ENCODE results near the gene CAMK1G. TPM values are rescaled to one million over a fixed set of nuclear protein-coding genes. Genes with fewer than 3 reads are reported as not detected.

CAMK1G gene
- total and polyA plus RNA-seq, 4 donors = 0.63 to 0.72 TPM; not detected in 2

DNA sequence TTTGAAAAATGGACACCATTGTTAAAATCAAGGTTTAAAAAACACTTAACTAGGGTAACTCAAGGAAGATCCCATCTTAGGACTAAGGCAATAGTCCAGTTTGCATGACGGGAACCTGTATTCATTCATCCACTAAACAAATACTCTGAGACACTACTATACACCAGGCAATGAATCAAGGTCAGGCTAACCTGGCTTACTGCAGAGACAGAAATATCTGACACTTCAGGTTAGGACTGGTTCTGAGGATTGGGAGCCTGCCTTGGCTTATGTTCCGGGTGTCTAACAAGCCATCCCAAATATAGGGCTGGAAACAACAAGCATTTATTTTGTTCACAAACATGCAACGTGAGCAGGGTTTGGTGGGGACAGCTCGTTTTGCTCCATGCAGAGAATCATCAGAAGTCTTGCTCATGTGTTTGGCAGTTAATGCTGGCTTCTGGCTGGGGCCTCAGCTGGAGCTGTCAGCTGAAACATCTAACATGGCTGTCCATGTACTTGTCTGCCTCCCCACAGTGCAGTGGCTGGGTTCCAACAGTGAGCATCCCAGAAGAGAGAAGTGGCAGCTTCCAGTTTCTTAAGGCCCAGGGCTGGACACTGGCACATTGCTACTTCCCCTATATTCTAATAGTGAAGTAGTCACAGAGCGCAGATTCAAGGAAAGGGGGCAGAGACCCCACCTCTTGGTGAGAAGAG, 37.0 kb upstream of the CAMK1G start:
- ATAC-seq (ENCODE audit: low FRiP score) (no peak), DNase-seq (no peak)
- H3K4me3 ChIP-seq (ENCODE audit: low read length in 2 of 2) = no peak overlapping the region
- no peaks in the 10 kb centered on the region for H3K36me3 ChIP-seq (ENCODE audit: control insufficient read depth in 1 of 2, insufficient read depth in 2 of 2, low read length in 1 of 2)
- no peaks in the 10 kb centered on the region for H3K9me3 ChIP-seq (ENCODE audit: control insufficient read depth, low read length)
- intact Hi-C loops (cut with DNase I) = no loop called here
- no peak overlapping the region for H3K27ac ChIP-seq (ENCODE audit: low read depth in 1 of 2, low read length in 2 of 2)
- H3K4me1 ChIP-seq (ENCODE audit: control insufficient read depth in 1 of 2, insufficient read depth in 2 of 2, low read length in 2 of 2) = no peaks in the 10 kb centered on the region
- 75 to 79% methylated on average over 5 of the region's 5 CpGs for WGBS, 2 donors
- H3K27me3 ChIP-seq (ENCODE audit: control insufficient read depth in 1 of 2, insufficient read depth in 2 of 2, low read length in 1 of 2) = peaks cover 0 to 6% of the 10 kb centered on the region in 2 donors

DNA sequence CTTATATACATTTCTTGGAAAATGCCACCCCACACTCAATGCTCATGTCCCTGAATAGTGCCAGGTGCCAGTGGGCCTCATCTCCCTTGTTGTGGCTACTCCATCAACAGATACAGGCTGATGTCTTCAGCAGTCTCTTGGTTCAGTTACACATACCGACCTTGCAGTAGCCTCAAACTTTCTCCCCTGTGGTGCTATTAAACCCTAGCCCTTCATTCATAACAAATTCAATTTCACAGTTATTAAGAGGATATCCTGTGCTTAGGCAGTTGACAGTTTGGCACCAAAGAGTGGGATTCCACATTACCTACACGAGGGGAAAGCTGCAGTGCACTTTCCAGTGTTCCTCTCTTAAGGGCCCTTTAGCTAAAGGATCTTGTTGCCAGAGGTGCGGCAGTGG, 35.9 kb upstream of the CAMK1G start:
- H3K27ac ChIP-seq (ENCODE audit: low read depth in 1 of 2, low read length in 2 of 2) = no peak overlapping the region
- H3K4me3 ChIP-seq (ENCODE audit: low read length in 2 of 2) = no peak overlapping the region
- intact Hi-C loops (cut with DNase I) = no loop called here
- 72 to 73% methylated on average over 3 of the region's 3 CpGs for WGBS, 2 donors
- DNase-seq = no peak
- peaks cover 0 to 3% of the 10 kb centered on the region in 2 donors for H3K27me3 ChIP-seq (ENCODE audit: control insufficient read depth in 1 of 2, insufficient read depth in 2 of 2, low read length in 1 of 2)
- no peaks in the 10 kb centered on the region for H3K4me1 ChIP-seq (ENCODE audit: control insufficient read depth in 1 of 2, insufficient read depth in 2 of 2, low read length in 2 of 2)
- H3K9me3 ChIP-seq (ENCODE audit: control insufficient read depth, low read length) = no peaks in the 10 kb centered on the region
- no peaks in the 10 kb centered on the region for H3K36me3 ChIP-seq (ENCODE audit: control insufficient read depth in 1 of 2, insufficient read depth in 2 of 2, low read length in 1 of 2)
- ATAC-seq (ENCODE audit: low FRiP score) = no peak

DNA sequence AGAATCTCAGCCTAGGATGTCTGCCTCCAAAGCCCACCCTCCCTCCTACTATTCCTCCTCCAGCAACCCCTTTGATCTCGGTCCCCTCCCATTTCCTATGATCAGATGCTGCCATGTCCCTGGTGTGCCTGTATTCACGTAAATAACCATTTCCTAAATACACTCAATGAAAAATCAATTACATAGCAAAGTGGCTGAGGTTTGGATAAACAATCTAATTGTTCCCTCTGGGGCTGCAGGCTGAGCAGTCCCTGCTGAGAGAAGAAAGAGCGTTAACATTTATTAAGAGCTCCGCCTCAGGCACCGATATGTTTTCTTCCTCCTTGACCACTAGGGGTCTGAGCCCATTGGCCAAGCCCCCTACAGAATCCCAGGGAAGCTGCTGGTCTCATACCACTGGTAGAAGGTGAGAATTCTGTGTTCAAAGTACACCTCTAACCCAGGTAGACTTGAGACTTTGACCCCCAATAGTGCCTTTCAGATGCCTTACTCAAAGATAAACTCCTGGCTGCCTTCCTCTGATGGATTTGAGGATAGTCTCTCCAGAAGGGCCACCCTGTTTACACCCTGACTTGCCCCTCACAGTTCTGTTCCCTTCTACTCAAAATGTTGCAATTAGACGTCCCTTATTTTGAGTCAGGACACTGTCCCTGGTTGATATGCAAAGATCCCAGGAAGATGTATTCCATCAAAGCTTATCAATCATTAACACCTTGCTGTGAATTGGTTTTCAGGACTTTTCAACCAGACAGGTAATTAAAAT, 33.9 kb upstream of the CAMK1G start:
- no peak overlapping the region for H3K4me3 ChIP-seq (ENCODE audit: low read length in 2 of 2)
- H3K36me3 ChIP-seq (ENCODE audit: control insufficient read depth in 1 of 2, insufficient read depth in 2 of 2, low read length in 1 of 2) = no peaks in the 10 kb centered on the region
- intact Hi-C loops (cut with DNase I) = no loop called here
- H3K27ac ChIP-seq (ENCODE audit: low read depth in 1 of 2, low read length in 2 of 2) = no peak overlapping the region
- DNase-seq (no peak), ATAC-seq (ENCODE audit: low FRiP score) (no peak)
- H3K4me1 ChIP-seq (ENCODE audit: control insufficient read depth in 1 of 2, insufficient read depth in 2 of 2, low read length in 2 of 2) = no peaks in the 10 kb centered on the region
- H3K27me3 ChIP-seq (ENCODE audit: control insufficient read depth in 1 of 2, insufficient read depth in 2 of 2, low read length in 1 of 2) = no peaks in the 10 kb centered on the region
- no peaks in the 10 kb centered on the region for H3K9me3 ChIP-seq (ENCODE audit: control insufficient read depth, low read length)
- 26 to 27% methylated on average over 6 of the region's 6 CpGs for WGBS, 2 donors

DNA sequence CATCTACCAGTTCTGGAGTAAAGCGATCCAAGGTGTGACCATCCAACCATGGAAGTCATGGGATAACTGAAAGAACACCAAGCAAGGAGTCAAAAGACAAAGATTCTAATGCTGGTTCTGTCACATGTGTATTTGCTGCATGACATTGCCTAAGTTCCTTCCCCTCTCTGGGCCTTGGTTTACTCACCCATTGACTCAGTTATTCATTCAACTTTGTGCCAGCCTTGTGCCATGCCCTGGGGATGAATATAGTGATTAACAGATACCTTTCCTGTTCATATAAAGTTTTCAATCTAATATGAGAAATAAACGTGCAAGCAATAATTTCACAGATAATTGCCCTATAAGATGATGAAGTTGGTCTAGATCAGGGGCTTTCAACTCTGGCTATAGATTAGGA, 33.0 kb upstream of the CAMK1G start:
- no peak for ATAC-seq (ENCODE audit: low FRiP score)
- intact Hi-C loops (cut with DNase I) = no loop called here
- H3K27me3 ChIP-seq (ENCODE audit: control insufficient read depth in 1 of 2, insufficient read depth in 2 of 2, low read length in 1 of 2) = no peaks in the 10 kb centered on the region
- 88 to 90% methylated on average over 2 of the region's 2 CpGs for WGBS, 2 donors
- H3K36me3 ChIP-seq (ENCODE audit: control insufficient read depth in 1 of 2, insufficient read depth in 2 of 2, low read length in 1 of 2) = no peaks in the 10 kb centered on the region
- H3K4me1 ChIP-seq (ENCODE audit: control insufficient read depth in 1 of 2, insufficient read depth in 2 of 2, low read length in 2 of 2) = no peaks in the 10 kb centered on the region
- H3K9me3 ChIP-seq (ENCODE audit: control insufficient read depth, low read length) = no peaks in the 10 kb centered on the region
- no peak overlapping the region for H3K27ac ChIP-seq (ENCODE audit: low read depth in 1 of 2, low read length in 2 of 2)
- DNase-seq = no peak
- no peak overlapping the region for H3K4me3 ChIP-seq (ENCODE audit: low read length in 2 of 2)

DNA sequence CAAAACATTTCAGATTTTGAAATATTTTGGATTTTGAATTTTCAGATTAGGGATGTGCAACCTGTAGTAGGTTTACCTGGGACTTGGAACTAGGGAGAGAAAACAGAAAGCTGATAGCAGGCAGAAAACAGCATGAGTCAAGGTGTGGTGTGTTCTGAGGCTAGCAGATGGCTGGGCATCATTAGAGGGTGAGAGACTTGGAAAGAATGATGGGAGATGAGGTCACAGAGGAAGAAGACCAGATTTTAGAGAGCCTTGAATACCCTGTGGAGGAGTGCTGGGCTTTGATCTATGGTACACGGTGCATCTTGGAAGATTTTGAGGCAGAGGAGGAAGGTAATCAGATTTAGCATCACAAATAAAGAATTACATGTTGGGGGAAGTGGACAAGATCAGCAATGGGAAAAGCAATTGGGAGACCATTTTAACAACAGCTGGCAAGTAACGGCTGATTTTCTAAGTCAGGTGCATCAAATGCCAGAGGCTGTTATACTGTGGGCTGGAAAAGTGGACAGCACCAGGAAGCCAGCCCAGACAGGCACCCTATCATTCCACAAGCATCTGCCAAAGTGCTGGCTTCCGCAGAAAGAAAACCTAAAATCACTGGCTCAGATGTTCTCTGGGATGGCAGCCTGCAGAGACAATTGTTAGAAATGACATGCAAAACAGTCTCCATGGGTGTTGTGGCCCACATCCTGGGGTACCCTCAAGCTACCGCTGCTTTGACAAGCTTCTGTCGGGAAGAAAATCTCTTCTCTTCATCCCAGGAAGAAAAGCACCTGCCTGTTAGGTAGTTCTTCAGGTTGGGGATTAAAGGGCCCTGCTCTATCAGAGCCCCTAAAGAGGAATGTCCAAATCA, 30.9 kb upstream of the CAMK1G start:
- Histone ChIP-seq H3K4me1 (ENCODE audit: control insufficient read depth in 1 of 2, insufficient read depth in 2 of 2, low read length in 2 of 2) (no peaks in the 10 kb centered on the region), H3K27me3 (ENCODE audit: control insufficient read depth in 1 of 2, insufficient read depth in 2 of 2, low read length in 1 of 2) (no peaks in the 10 kb centered on the region), H3K9me3 (ENCODE audit: control insufficient read depth, low read length) (no peaks in the 10 kb centered on the region), H3K27ac (ENCODE audit: low read depth in 1 of 2, low read length in 2 of 2) (no peak overlapping the region), H3K36me3 (ENCODE audit: control insufficient read depth in 1 of 2, insufficient read depth in 2 of 2, low read length in 1 of 2) (no peaks in the 10 kb centered on the region), H3K4me3 (ENCODE audit: low read length in 2 of 2) (no peak overlapping the region)
- DNase-seq (no peak), ATAC-seq (ENCODE audit: low FRiP score) (no peak)
- WGBS, 2 donors = 42 to 44% methylated on average over 5 of the region's 5 CpGs
- intact Hi-C loops (cut with DNase I) = no loop called here

DNA sequence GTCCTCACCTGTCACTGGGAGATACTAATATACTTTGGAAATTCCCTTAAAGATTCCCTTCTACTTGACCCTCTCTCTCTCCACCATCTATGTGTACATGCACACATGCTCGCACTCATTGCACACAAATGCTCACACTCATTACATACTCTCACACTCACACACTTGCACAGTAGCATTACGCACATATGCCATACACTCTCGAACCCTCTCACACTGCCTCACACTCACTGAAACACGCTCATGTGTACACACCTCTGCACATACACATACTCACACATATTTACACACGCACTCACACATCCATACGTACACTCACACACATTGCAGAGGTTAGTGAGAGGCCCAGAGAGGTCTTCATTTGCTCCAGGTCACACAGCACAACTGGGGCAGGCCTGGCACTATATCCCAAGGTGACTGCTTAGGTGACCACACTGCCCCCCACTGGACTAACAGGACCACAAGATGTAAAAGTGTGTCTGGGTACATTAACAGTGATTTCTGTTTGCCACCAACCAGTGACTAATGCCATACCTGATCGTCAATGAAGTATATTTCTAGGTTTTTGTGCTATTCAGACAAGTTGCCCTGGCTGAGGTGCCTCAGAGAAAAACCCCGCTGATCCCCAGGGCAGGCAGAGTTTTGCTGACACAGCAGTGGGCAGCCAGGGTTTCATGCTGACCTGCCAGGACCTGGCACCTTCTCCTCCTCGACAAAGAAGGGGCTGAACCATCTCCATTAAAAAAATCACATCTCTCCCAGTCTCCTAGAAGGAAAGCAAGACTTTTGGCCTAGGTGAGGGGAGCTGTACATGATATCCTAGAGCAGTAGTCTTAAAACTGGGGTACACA, 28.5 kb upstream of the CAMK1G start:
- no peak for DNase-seq
- Histone ChIP-seq H3K27ac (ENCODE audit: low read depth in 1 of 2, low read length in 2 of 2) (no peak overlapping the region), H3K27me3 (ENCODE audit: control insufficient read depth in 1 of 2, insufficient read depth in 2 of 2, low read length in 1 of 2) (no peaks in the 10 kb centered on the region), H3K4me1 (ENCODE audit: control insufficient read depth in 1 of 2, insufficient read depth in 2 of 2, low read length in 2 of 2) (no peaks in the 10 kb centered on the region), H3K36me3 (ENCODE audit: control insufficient read depth in 1 of 2, insufficient read depth in 2 of 2, low read length in 1 of 2) (no peaks in the 10 kb centered on the region), H3K4me3 (ENCODE audit: low read length in 2 of 2) (no peak overlapping the region), H3K9me3 (ENCODE audit: control insufficient read depth, low read length) (no peaks in the 10 kb centered on the region)
- intact Hi-C loops (cut with DNase I) = no loop called here
- 91 to 94% methylated on average over 9 of the region's 9 CpGs for WGBS, 2 donors
- no peak for ATAC-seq (ENCODE audit: low FRiP score)

DNA sequence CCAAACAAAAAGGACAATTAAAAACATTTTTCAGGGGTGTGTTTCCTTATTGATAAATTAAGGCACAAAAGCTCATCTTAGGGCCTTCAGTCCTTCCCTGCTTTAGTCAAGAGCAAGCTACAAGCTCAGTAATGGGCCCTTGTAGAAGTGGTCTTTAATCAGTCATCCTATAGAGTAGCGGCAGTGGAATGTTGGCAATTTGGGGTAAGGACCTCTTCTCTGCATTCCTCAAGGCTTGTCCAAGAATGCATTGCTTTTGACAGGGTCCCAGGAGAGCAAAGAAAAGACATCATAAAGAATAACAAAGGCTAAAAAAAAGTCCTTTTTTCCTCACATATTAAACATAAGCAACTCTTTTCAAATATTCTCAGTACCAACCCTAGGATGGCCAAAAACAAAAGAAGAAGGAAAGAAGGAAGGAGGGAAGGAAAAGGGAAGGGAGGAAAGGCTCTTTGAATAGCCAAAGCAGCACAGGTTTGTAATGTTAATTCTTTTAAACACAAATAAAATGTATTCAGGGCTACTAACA, 27.3 kb upstream of the CAMK1G start:
- H3K4me1 ChIP-seq (ENCODE audit: control insufficient read depth in 1 of 2, insufficient read depth in 2 of 2, low read length in 2 of 2) = no peaks in the 10 kb centered on the region
- H3K36me3 ChIP-seq (ENCODE audit: control insufficient read depth in 1 of 2, insufficient read depth in 2 of 2, low read length in 1 of 2) = no peaks in the 10 kb centered on the region
- intact Hi-C loops (cut with DNase I) = no loop called here
- no peaks in the 10 kb centered on the region for H3K9me3 ChIP-seq (ENCODE audit: control insufficient read depth, low read length)
- H3K4me3 ChIP-seq (ENCODE audit: low read length in 2 of 2) = no peak overlapping the region
- no peak overlapping the region for H3K27ac ChIP-seq (ENCODE audit: low read depth in 1 of 2, low read length in 2 of 2)
- DNase-seq (no peak), ATAC-seq (ENCODE audit: low FRiP score) (no peak)
- H3K27me3 ChIP-seq (ENCODE audit: control insufficient read depth in 1 of 2, insufficient read depth in 2 of 2, low read length in 1 of 2) = no peaks in the 10 kb centered on the region
- 32 to 42% methylated on average over 1 of the region's 1 CpG for WGBS, 2 donors

DNA sequence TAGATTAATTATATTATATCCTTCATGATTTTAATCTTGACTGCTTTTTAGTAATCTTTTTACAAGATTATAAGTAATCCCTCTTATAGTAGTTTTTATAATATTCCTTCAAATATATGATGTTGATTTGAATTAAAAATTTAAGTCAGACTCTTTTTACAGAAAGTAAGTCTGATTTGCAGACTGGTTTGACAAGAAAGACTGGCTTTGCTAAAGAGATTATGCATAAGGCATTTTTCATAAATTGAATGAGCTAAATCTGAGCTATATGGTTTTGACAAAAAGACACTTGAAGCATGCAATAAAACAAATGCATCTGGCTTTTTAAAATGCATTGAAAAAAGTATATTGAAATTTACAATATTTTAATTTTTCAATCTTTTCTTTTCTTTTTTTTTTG, 26.3 kb upstream of the CAMK1G start:
- no peaks in the 10 kb centered on the region for H3K4me1 ChIP-seq (ENCODE audit: control insufficient read depth in 1 of 2, insufficient read depth in 2 of 2, low read length in 2 of 2)
- no peak overlapping the region for H3K4me3 ChIP-seq (ENCODE audit: low read length in 2 of 2)
- ATAC-seq (ENCODE audit: low FRiP score) (no peak), DNase-seq (no peak)
- H3K27me3 ChIP-seq (ENCODE audit: control insufficient read depth in 1 of 2, insufficient read depth in 2 of 2, low read length in 1 of 2) = no peaks in the 10 kb centered on the region
- no peaks in the 10 kb centered on the region for H3K9me3 ChIP-seq (ENCODE audit: control insufficient read depth, low read length)
- intact Hi-C loops (cut with DNase I) = no loop called here
- H3K36me3 ChIP-seq (ENCODE audit: control insufficient read depth in 1 of 2, insufficient read depth in 2 of 2, low read length in 1 of 2) = no peaks in the 10 kb centered on the region
- H3K27ac ChIP-seq (ENCODE audit: low read depth in 1 of 2, low read length in 2 of 2) = no peak overlapping the region
